Tibial artery (tissue), 4 donors: ENCODE measurements around the gene ZSCAN21.

Experiments used
- DNase-seq, 2 donors: peaks; one replicate each; pipeline ENCODE4 v3.0.0-alpha.2; 2019
- H3K27ac ChIP-seq, 2 donors: fragments of 200-600 bp; sonication (generic) in 1 of 2; 1 replicate in 1 of 2; 2 replicates in 1 of 2; pipeline ENCODE4 v1.5.1; 2018 to 2019; ENCODE audit warnings: mild to moderate bottlenecking in 1 of 2
- H3K27me3 ChIP-seq, 2 donors: fragments of 200-600 bp; sonication (generic) in 1 of 2; one replicate each; pipeline versions ENCODE4 v1.5.1 to v1.6.0; 2016 to 2019
- H3K36me3 ChIP-seq, 3 donors: fragments of 200-600 bp; sonication (generic) in 2 of 3; one replicate each; pipeline ENCODE4 v1.5.1; 2016 to 2019; ENCODE audit warnings: mild to moderate bottlenecking in 2 of 3
- H3K4me1 ChIP-seq, 4 donors: fragments of 200-600 bp; sonication (generic) in 2 of 4; 1 replicate in 3 of 4; 2 replicates in 1 of 4; pipeline ENCODE4 v1.5.1; 2016 to 2019
- H3K4me3 ChIP-seq, 2 donors: fragments of 200-600 bp; sonication (generic) in 1 of 2; 1 replicate in 1 of 2; 2 replicates in 1 of 2; pipeline ENCODE4 v1.5.1; 2018 to 2019; ENCODE audit warnings: mild to moderate bottlenecking in 2 of 2
- H3K9me3 ChIP-seq, 3 donors: fragments of 200-600 bp; sonication (generic) in 1 of 3; one replicate each; pipeline ENCODE4 v1.5.1; 2016 to 2019
- intact Hi-C: fragments of 100-400 bp; cut with DNase I; formaldehyde crosslinking; loops from one replicate; pipeline ENCODE4 v1.15.0; 2023; ENCODE audit warnings: low total_unique reads
- TF ChIP-seq, protein P1 (sequence below), 2 experiments: fragments of 200-600 bp in 1 of 2; fragments of 450-650 bp in 1 of 2; IDR thresholded peaks; one replicate each; pipeline ENCODE4 v1.5.1; 2017 to 2019; ENCODE audit warnings: antibody characterized with exemption in 2 of 2, mild to moderate bottlenecking in 1 of 2, moderate library complexity in 1 of 2

Gene ZSCAN21

DNA sequence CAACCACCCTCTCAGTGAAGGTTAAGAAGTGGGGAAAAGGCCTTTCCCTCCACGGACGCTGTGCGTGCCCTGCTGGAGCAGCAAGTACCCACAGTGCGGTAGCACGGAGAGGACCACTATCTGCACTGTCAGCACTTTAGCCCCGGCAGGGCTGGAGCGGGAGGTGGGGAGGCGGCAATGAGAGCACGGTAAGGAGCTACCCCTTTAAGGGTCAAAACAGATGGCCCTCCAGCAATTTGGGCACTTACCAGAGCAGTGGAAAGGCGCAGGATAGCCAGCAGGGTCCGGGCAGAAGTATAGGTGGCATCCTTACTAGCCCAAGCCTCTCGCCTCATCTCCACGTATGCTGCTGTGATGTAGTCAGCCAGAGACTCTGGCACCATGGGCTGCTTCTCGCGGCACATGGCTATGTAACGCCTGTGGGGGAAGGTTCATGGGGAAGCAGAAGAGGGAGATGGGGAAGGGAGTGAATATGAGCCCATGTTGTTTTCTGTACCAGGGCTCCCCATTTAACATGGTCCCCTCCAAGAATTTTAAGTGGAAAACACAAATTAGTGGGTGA lies 44.4 kb downstream of the ZSCAN21 start:
- DNase-seq, result no peak
- peaks cover 84 to 91% (median 87%) of the 10 kb centered on the region in 3 donors for H3K36me3 ChIP-seq
- H3K4me1 ChIP-seq, result peaks cover 0 to 24% (median 8%) of the 10 kb centered on the region in 4 donors
- no peaks in the 10 kb centered on the region for H3K27me3 ChIP-seq
- no peak overlapping the region for H3K4me3 ChIP-seq
- no peaks in the 10 kb centered on the region for H3K9me3 ChIP-seq
- TF ChIP-seq, protein P1, sequence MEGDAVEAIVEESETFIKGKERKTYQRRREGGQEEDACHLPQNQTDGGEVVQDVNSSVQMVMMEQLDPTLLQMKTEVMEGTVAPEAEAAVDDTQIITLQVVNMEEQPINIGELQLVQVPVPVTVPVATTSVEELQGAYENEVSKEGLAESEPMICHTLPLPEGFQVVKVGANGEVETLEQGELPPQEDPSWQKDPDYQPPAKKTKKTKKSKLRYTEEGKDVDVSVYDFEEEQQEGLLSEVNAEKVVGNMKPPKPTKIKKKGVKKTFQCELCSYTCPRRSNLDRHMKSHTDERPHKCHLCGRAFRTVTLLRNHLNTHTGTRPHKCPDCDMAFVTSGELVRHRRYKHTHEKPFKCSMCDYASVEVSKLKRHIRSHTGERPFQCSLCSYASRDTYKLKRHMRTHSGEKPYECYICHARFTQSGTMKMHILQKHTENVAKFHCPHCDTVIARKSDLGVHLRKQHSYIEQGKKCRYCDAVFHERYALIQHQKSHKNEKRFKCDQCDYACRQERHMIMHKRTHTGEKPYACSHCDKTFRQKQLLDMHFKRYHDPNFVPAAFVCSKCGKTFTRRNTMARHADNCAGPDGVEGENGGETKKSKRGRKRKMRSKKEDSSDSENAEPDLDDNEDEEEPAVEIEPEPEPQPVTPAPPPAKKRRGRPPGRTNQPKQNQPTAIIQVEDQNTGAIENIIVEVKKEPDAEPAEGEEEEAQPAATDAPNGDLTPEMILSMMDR (IDR thresholded peaks at IDR 0.05), result no peak
- intact Hi-C loops, result no loop called here
- no peak overlapping the region for H3K27ac ChIP-seq

DNA sequence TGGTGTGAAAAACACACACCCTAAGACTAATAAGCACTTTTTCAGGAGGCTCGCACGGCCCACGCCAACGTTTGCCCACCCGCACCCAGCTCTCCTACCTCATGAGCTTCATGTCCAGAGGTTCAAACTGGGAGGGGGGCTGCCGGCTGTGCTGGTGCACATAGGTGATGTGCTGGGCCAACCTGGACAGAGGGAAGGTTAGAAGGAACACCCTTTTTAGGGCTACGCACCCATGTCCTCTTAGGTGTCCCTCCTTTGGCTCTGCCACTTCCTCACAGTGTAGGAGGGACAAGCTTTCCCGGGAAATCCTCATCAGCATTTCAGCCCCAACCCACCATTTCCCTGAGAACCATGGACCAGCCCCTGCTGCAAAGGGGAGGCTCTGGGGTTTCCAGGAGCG lies 45.7 kb downstream of the ZSCAN21 start:
- no peak for DNase-seq
- H3K36me3 ChIP-seq, result peaks cover 87 to 93% (median 92%) of the 10 kb centered on the region in 3 donors
- TF ChIP-seq, protein P1 (IDR thresholded peaks at IDR 0.05), result no peak
- H3K9me3 ChIP-seq, result no peaks in the 10 kb centered on the region
- H3K27me3 ChIP-seq, result no peaks in the 10 kb centered on the region
- intact Hi-C loops, result no loop called here
- peaks cover 0 to 24% (median 11%) of the 10 kb centered on the region in 4 donors for H3K4me1 ChIP-seq
- no peak overlapping the region for H3K4me3 ChIP-seq
- no peak overlapping the region for H3K27ac ChIP-seq

DNA sequence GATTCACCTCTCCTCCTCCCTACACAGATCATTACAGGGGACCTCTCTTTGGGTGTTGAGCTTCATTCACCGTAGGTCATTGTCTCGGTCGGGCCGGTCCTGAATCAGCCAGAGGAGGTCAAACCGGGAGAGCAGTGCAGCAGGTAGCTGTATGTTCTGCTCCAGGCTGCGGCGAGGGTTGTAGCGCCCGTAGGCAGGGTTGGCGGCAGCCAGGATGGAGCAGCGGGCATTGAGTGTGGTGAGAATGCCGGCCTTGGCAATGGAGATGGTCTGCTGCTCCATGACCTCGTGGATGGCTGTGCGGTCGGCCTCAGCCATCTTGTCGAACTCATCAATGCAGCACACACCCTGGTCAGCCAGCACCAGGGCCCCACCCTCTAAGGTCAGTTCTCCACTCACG lies 46.1 kb downstream of the ZSCAN21 start:
- Histone ChIP-seq H3K27ac (no peak overlapping the region), H3K4me1 (peaks cover 0 to 24% (median 11%) of the 10 kb centered on the region in 4 donors), H3K4me3 (no peak overlapping the region), H3K9me3 (no peaks in the 10 kb centered on the region), H3K27me3 (no peaks in the 10 kb centered on the region), H3K36me3 (peaks cover 83 to 89% (median 88%) of the 10 kb centered on the region in 3 donors)
- intact Hi-C loops, result no loop called here
- TF ChIP-seq, protein P1 (IDR thresholded peaks at IDR 0.05), result no peak
- DNase-seq, result no peak

DNA sequence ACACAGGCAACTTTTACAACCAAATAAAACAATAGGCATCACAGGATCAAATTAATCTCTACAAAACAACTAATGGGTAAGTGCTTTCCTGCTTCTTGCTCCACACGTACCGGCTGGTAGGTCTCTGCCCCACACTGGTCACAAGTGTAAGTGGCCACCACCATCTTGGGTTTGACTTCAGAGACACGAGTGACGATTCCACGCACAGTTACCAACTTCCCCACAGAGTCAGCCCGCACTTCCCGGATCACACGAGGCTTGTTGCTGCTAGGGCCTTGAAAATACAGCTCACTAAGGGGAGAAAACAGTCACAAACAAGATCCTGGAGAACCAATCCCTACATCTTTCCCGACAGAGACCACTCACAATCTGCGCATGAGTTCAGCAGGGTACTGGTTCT lies 49.3 kb downstream of the ZSCAN21 start:
- Histone ChIP-seq H3K36me3 (peaks cover 53 to 71% (median 61%) of the 10 kb centered on the region in 3 donors), H3K4me1 (peaks cover 0 to 25% (median 18%) of the 10 kb centered on the region in 4 donors), H3K27me3 (no peaks in the 10 kb centered on the region), H3K4me3 (no peak overlapping the region), H3K9me3 (no peaks in the 10 kb centered on the region), H3K27ac (peak overlapping the region in 1 of 2 donors; percentile 91)
- intact Hi-C loops, result no loop called here
- TF ChIP-seq, protein P1 (IDR thresholded peaks at IDR 0.05), result no peak
- DNase-seq, result no peak

GRCh38 chr7:100099452-100099851 lies 49.9 kb downstream of the ZSCAN21 start:
- intact Hi-C loops, result no loop called here
- H3K27me3 ChIP-seq, result no peaks in the 10 kb centered on the region
- peak overlapping the region; percentile 92 to 98 for H3K4me3 ChIP-seq
- H3K9me3 ChIP-seq, result no peaks in the 10 kb centered on the region
- peaks cover 0 to 24% (median 18%) of the 10 kb centered on the region in 4 donors for H3K4me1 ChIP-seq
- H3K36me3 ChIP-seq, result peaks cover 55 to 70% (median 56%) of the 10 kb centered on the region in 3 donors
- TF ChIP-seq, protein P1 (IDR thresholded peaks at IDR 0.05), result no peak
- no peak for DNase-seq
- peak overlapping the region; percentile 91 to 99 for H3K27ac ChIP-seq
